H9 (cell line): ENCODE measurements around the gene TRIM9. TPM values are rescaled to one million over a fixed set of nuclear protein-coding genes. Genes with fewer than 3 reads are reported as not detected.

Experiments used
- DNase-seq: peaks from one replicate; pipeline ENCODE4 v3.0.0-alpha.2; 2017
- H2AFZ ChIP-seq: one replicate; pipeline ENCODE4 v1.6.1; 2013; ENCODE audit warnings: mild to moderate bottlenecking, low read length, control low read depth, moderate library complexity
- H2AK5ac ChIP-seq: 2 replicates; pipeline ENCODE4 v1.6.1; 2013; ENCODE audit warnings: low read length, control low read depth, mixed read lengths; ENCODE audit not compliant: insufficient read length
- H2BK120ac ChIP-seq: one replicate; pipeline ENCODE4 v1.6.1; 2013; ENCODE audit warnings: low read depth, mild to moderate bottlenecking, low read length, control low read depth, inconsistent platforms; ENCODE audit not compliant: poor library complexity, severe bottlenecking
- H2BK12ac ChIP-seq: 2 replicates; pipeline ENCODE4 v1.6.1; 2013; ENCODE audit warnings: low read length, control low read depth, mixed read lengths, low read depth; ENCODE audit not compliant: insufficient read length
- H2BK15ac ChIP-seq: 2 replicates; pipeline ENCODE4 v1.6.1; 2013; ENCODE audit warnings: low read depth, low read length, control low read depth
- H2BK20ac ChIP-seq: one replicate; pipeline ENCODE4 v1.6.1; 2013; ENCODE audit warnings: low read depth, mild to moderate bottlenecking, low read length, control low read depth, inconsistent platforms; ENCODE audit not compliant: poor library complexity, severe bottlenecking
- H2BK5ac ChIP-seq: 2 replicates; pipeline ENCODE4 v1.6.1; 2013; ENCODE audit warnings: low read length, control low read depth, mixed read lengths; ENCODE audit not compliant: insufficient read length
- H3K14ac ChIP-seq: 2 replicates; pipeline ENCODE4 v1.6.1; 2013; ENCODE audit warnings: low read length, control low read depth; ENCODE audit not compliant: insufficient read depth
- H3K18ac ChIP-seq: 2 replicates; pipeline ENCODE4 v1.6.1; 2013; ENCODE audit warnings: low read depth, mild to moderate bottlenecking, mixed read lengths, low read length, control low read depth; ENCODE audit not compliant: insufficient read length
- H3K23ac ChIP-seq: 2 replicates; pipeline ENCODE4 v1.6.1; 2013; ENCODE audit warnings: low read length, control low read depth, mixed read lengths, low read depth; ENCODE audit not compliant: insufficient read length
- H3K23me2 ChIP-seq: 2 replicates; pipeline ENCODE4 v1.6.1; 2013; ENCODE audit warnings: low read depth, mild to moderate bottlenecking, mixed read lengths, low read length, control low read depth; ENCODE audit not compliant: insufficient read length, poor library complexity, severe bottlenecking
- H3K27ac ChIP-seq: 2 replicates; pipeline ENCODE4 v1.5.1; 2013; ENCODE audit warnings: low read length, control low read depth, mixed read lengths, low read depth; ENCODE audit not compliant: insufficient read length
- H3K27me3 ChIP-seq: 2 replicates; pipeline ENCODE4 v1.6.1; 2013; ENCODE audit warnings: low read length, control low read depth, inconsistent platforms; ENCODE audit not compliant: insufficient read depth
- H3K4ac ChIP-seq: 2 replicates; pipeline ENCODE4 v1.6.1; 2013; ENCODE audit warnings: low read depth, mild to moderate bottlenecking, control low read depth, inconsistent platforms, low read length, moderate library complexity
- H3K4me1 ChIP-seq: 2 replicates; pipeline ENCODE4 v1.6.1; 2013; ENCODE audit warnings: low read length, control low read depth, inconsistent platforms; ENCODE audit not compliant: insufficient read depth
- H3K4me2 ChIP-seq: 2 replicates; pipeline ENCODE4 v1.6.1; 2013; ENCODE audit warnings: low read length, control low read depth, mixed read lengths; ENCODE audit not compliant: insufficient read length, insufficient read depth
- H3K56ac ChIP-seq: 2 replicates; pipeline ENCODE4 v1.6.1; 2013; ENCODE audit warnings: low read depth, mild to moderate bottlenecking, mixed read lengths, low read length, control low read depth; ENCODE audit not compliant: insufficient read length
- H3K79me1 ChIP-seq: 2 replicates; pipeline ENCODE4 v1.6.1; 2013; ENCODE audit warnings: low read depth, mild to moderate bottlenecking, moderate library complexity, low read length, control low read depth, inconsistent platforms; ENCODE audit not compliant: insufficient read depth, poor library complexity, severe bottlenecking
- H3K79me2 ChIP-seq: 2 replicates; pipeline ENCODE4 v1.6.1; 2013; ENCODE audit warnings: low read length, control low read depth, inconsistent platforms; ENCODE audit not compliant: insufficient read depth
- H3K9ac ChIP-seq: 2 replicates; pipeline ENCODE4 v1.6.1; 2013; ENCODE audit warnings: low read length, control low read depth, mixed read lengths; ENCODE audit not compliant: insufficient read length; ENCODE audit errors: extremely low read depth
- H3K9me3 ChIP-seq: one replicate; pipeline ENCODE4 v1.6.1; 2013; ENCODE audit warnings: low read depth, low read length, inconsistent platforms; ENCODE audit not compliant: control insufficient read depth
- H3T11ph ChIP-seq: one replicate; pipeline ENCODE4 v1.6.1; 2013; ENCODE audit warnings: mild to moderate bottlenecking, low read length, control low read depth, inconsistent platforms
- H4K20me1 ChIP-seq: one replicate; pipeline ENCODE4 v1.6.1; 2013; ENCODE audit not compliant: control insufficient read depth, insufficient read length, insufficient read depth
- H4K5ac ChIP-seq: 2 replicates; pipeline ENCODE4 v1.6.1; 2013; ENCODE audit warnings: low read depth, mild to moderate bottlenecking, mixed read lengths, low read length, control low read depth; ENCODE audit not compliant: insufficient read length
- H4K8ac ChIP-seq: replicated peaks from 2 replicates; pipeline ENCODE4 v1.6.1; 2013; ENCODE audit warnings: low read length, control low read depth, mixed read lengths, low read depth; ENCODE audit not compliant: insufficient read length
- H4K91ac ChIP-seq: 2 replicates; pipeline ENCODE4 v1.6.1; 2013; ENCODE audit warnings: low read depth, mild to moderate bottlenecking, moderate library complexity, mixed read lengths, low read length, control low read depth; ENCODE audit not compliant: insufficient read length
- H3K27ac Mint-ChIP-seq, 3 experiments: 2 replicates in 2 of 3; 3 replicates in 1 of 3; pipeline ENCODE4 v1.8.0; 2020 to 2021; ENCODE audit warnings: mixed read lengths in 3 of 3, mild to moderate bottlenecking in 1 of 3, moderate library complexity in 1 of 3
- H3K27me3 Mint-ChIP-seq: 2 replicates; pipeline ENCODE4 v1.8.0; 2021; ENCODE audit warnings: low read depth, mild to moderate bottlenecking, moderate library complexity, mixed read lengths
- H3K36me3 Mint-ChIP-seq, 3 experiments: 2 replicates in 2 of 3; 3 replicates in 1 of 3; pipeline ENCODE4 v1.8.0; 2020 to 2021; ENCODE audit warnings: low read depth in 3 of 3, mixed read lengths in 3 of 3; ENCODE audit not compliant: insufficient read depth in 1 of 3
- H3K4me1 Mint-ChIP-seq, 2 experiments: 2 replicates each; pipeline ENCODE4 v1.8.0; 2020; ENCODE audit warnings: mixed read lengths in 2 of 2
- H3K4me3 Mint-ChIP-seq, 2 experiments: 2 replicates in 1 of 2; 3 replicates in 1 of 2; pipeline ENCODE4 v1.8.0; 2020 to 2021; ENCODE audit warnings: mild to moderate bottlenecking in 2 of 2, mixed read lengths in 2 of 2, moderate library complexity in 1 of 2
- H3K9me3 Mint-ChIP-seq, 2 experiments: 2 replicates in 1 of 2; 3 replicates in 1 of 2; pipeline ENCODE4 v1.8.0; 2020; ENCODE audit warnings: mild to moderate bottlenecking in 2 of 2, mixed read lengths in 2 of 2, moderate library complexity in 1 of 2
- CTCF ChIP-seq: fragments of 200-600 bp; sonication (generic); conservative IDR thresholded peaks from 3 replicates; pipeline ENCODE4 v1.8.0; 2021; ENCODE audit warnings: antibody characterized with exemption, mild to moderate bottlenecking
- WGBS: extraction: QIAGEN DNeasy Blood & Tissue Kit; methylation state at CpG from one replicate; pipeline ENCODE4 v1.1.7; 2013; ENCODE audit warnings: missing lambda C conversion rate, low lambda C conversion rate, mixed read lengths; ENCODE audit not compliant: insufficient read length; ENCODE audit errors: extremely low coverage; 5-methylcytosine and 5-hydroxymethylcytosine counted together
- total RNA-seq: library from RNA; stranded (reverse); gene quantifications from 2 replicates; pipeline ENCODE4 v1.2.1, GENCODE V29; 2021

Gene TRIM9
- total RNA-seq, 1 experiment from 2014 or later = 0.98 TPM

DNA sequence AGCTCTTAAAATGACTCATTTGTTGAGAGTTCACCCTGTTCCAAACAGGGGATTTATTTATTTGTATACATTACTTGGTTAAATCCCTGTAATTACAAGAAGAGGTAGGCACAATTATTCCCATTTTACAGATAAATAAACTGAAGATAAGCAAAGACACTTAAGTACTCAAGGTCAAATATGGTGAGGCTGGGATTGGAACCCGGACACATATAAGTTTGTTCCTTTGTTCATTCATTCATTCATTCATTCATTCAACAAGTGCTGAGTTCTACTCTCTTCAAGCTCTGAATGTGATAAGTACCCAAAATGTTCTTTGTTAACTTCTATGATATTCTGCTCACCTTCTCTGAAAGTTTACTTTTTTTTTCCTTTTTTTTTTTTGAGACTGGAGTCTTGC lies 2.4 kb upstream of the TRIM9 start:
- Mint-ChIP-seq H3K4me1 (peaks cover 17 to 20% of the 10 kb centered on the region in 2 experiments), H3K36me3 (no peaks in the 10 kb centered on the region), H3K27me3 (peaks cover 51% of the 10 kb centered on the region), H3K9me3 (no peaks in the 10 kb centered on the region), H3K4me3 (no peak overlapping the region), H3K27ac (no peak overlapping the region)
- H3K79me2 ChIP-seq = no peaks in the 10 kb centered on the region
- no peak overlapping the region for H3K18ac ChIP-seq
- H3K79me1 ChIP-seq = no peaks in the 10 kb centered on the region
- H3K27ac ChIP-seq = no peak overlapping the region
- no peaks in the 10 kb centered on the region for H3K9me3 ChIP-seq
- no peak overlapping the region for H3K23ac ChIP-seq
- no peak overlapping the region for H3K4ac ChIP-seq
- H3K9ac ChIP-seq = no peak overlapping the region
- no CpG with 5 or more reads among the region's 1 CpG for WGBS
- H3K14ac ChIP-seq = no peak overlapping the region
- no peak overlapping the region for H2BK15ac ChIP-seq
- no peak overlapping the region for H4K91ac ChIP-seq
- H3K23me2 ChIP-seq = peaks cover 22% of the 10 kb centered on the region
- no peak overlapping the region for H2AK5ac ChIP-seq
- DNase-seq = no peak
- no peak for TF ChIP-seq CTCF
- peaks cover 18% of the 10 kb centered on the region for H3K27me3 ChIP-seq
- no peak overlapping the region for H3K4me2 ChIP-seq
- no peaks in the 10 kb centered on the region for H4K20me1 ChIP-seq
- no peak overlapping the region for H4K8ac ChIP-seq
- no peaks in the 10 kb centered on the region; the same call in 1 of the 2 replicates for H3K4me1 ChIP-seq
- H3K56ac ChIP-seq = no peak overlapping the region
- no peak overlapping the region for H2BK20ac ChIP-seq
- H4K5ac ChIP-seq = no peak overlapping the region
- no peak overlapping the region for H3T11ph ChIP-seq
- H2AFZ ChIP-seq = no peak overlapping the region
- no peak overlapping the region for H2BK12ac ChIP-seq
- no peak overlapping the region for H2BK5ac ChIP-seq
- H2BK120ac ChIP-seq = no peak overlapping the region
